WTC11 (cell line): ENCODE measurements around the gene SLC23A1. TPM values are rescaled to one million over a fixed set of nuclear protein-coding genes. Genes with fewer than 3 reads are reported as not detected.

Experiments used
- ATAC-seq: fragments of 200-7000 bp; cut with Tn5 transposase; 2 replicates; pipeline ENCODE4 v1.10.0; 2021; ENCODE audit warnings: mild to moderate bottlenecking, moderate library complexity
- CTCF ChIA-PET: fragments of 300-600 bp; sonication (Branson Sonifier 250); formaldehyde crosslinking; loops from one replicate; lab custom pipeline; 2021; ENCODE audit warnings: antibody characterized with exemption; lab: Charles Lee
- POLR2A ChIA-PET: fragments of 350-600 bp; sonication (Branson Sonifier 250); formaldehyde crosslinking; loops from one replicate; lab custom pipeline; 2021; ENCODE audit warnings: antibody characterized with exemption; lab: Charles Lee
- DNase-seq: peaks from one replicate; pipeline ENCODE4 v3.0.0; 2021; ENCODE audit warnings: low spot score
- H3K27ac Mint-ChIP-seq: 2 replicates; pipeline ENCODE4 v1.8.0; 2021; ENCODE audit warnings: mixed read lengths
- H3K27me3 Mint-ChIP-seq: 2 replicates; pipeline ENCODE4 v1.8.0; 2021; ENCODE audit warnings: low read depth, mild to moderate bottlenecking, moderate library complexity, mixed read lengths
- H3K36me3 Mint-ChIP-seq: 2 replicates; pipeline ENCODE4 v1.8.0; 2021; ENCODE audit warnings: mixed read lengths
- H3K4me1 Mint-ChIP-seq: 2 replicates; pipeline ENCODE4 v1.8.0; 2022; ENCODE audit warnings: mixed read lengths
- H3K4me3 Mint-ChIP-seq: 2 replicates; pipeline ENCODE4 v1.8.0; 2021; ENCODE audit warnings: mild to moderate bottlenecking, moderate library complexity, mixed read lengths
- H3K9me3 Mint-ChIP-seq: 2 replicates; pipeline ENCODE4 v1.8.0; 2021; ENCODE audit warnings: mixed read lengths
- EMX1 ChIP-seq: fragments of 250-450 bp; sonication (Bioruptor Pico); IDR thresholded peaks from 2 replicates; pipeline ENCODE4 v1.8.0; 2021; ENCODE audit warnings: mild to moderate bottlenecking
- ESRRA ChIP-seq: sonication (generic); formaldehyde crosslinking; IDR thresholded peaks from 2 replicates; pipeline ENCODE4 v1.8.1; 2022; ENCODE audit warnings: mild to moderate bottlenecking, missing genetic modification reagents, borderline replicate concordance
- FOXJ3 ChIP-seq: sonication (generic); formaldehyde crosslinking; IDR thresholded peaks from 2 replicates; pipeline ENCODE4 v1.9.0; 2021; ENCODE audit warnings: missing genetic modification reagents, mild to moderate bottlenecking, borderline replicate concordance
- FOXP4 ChIP-seq: sonication (generic); formaldehyde crosslinking; IDR thresholded peaks from 2 replicates; pipeline ENCODE4 v1.8.0; 2022; ENCODE audit warnings: mild to moderate bottlenecking, missing genetic modification reagents
- GTF2I ChIP-seq: fragments of 250-450 bp; sonication (Bioruptor Pico); conservative IDR thresholded peaks from 2 replicates; pipeline ENCODE4 v1.4.0; 2021; ENCODE audit warnings: mild to moderate bottlenecking
- MAX ChIP-seq: sonication (generic); formaldehyde crosslinking; IDR thresholded peaks from 2 replicates; pipeline ENCODE4 v1.8.0; 2022; ENCODE audit warnings: mild to moderate bottlenecking, missing genetic modification reagents
- NR1H2 ChIP-seq: sonication (generic); formaldehyde crosslinking; IDR thresholded peaks from 2 replicates; pipeline ENCODE4 v1.9.0; 2021; ENCODE audit warnings: mild to moderate bottlenecking, moderate library complexity, missing genetic modification reagents
- SOX15 ChIP-seq: fragments of 250-450 bp; sonication (Bioruptor Pico); IDR thresholded peaks from 2 replicates; pipeline ENCODE4 v1.9.0; 2021; ENCODE audit warnings: mild to moderate bottlenecking
- SP1 ChIP-seq: sonication (generic); formaldehyde crosslinking; conservative IDR thresholded peaks from 2 replicates; pipeline ENCODE4 v1.8.1; 2022; ENCODE audit warnings: missing genetic modification reagents
- TCF7 ChIP-seq: sonication (generic); formaldehyde crosslinking; IDR thresholded peaks from 2 replicates; pipeline ENCODE4 v1.8.0; 2022; ENCODE audit warnings: mild to moderate bottlenecking, low read depth, missing genetic modification reagents, moderate library complexity
- ZNF138 ChIP-seq: sonication (generic); formaldehyde crosslinking; conservative IDR thresholded peaks from 2 replicates; pipeline ENCODE4 v1.8.1; 2022; ENCODE audit warnings: mild to moderate bottlenecking, moderate library complexity, missing genetic modification reagents
- ZNF263 ChIP-seq: sonication (generic); formaldehyde crosslinking; IDR thresholded peaks from 2 replicates; pipeline ENCODE4 v1.8.1; 2022; ENCODE audit warnings: low read depth, mild to moderate bottlenecking, moderate library complexity, missing genetic modification reagents
- ZNF396 ChIP-seq: fragments of 250-450 bp; sonication (Bioruptor Pico); IDR thresholded peaks from 2 replicates; pipeline ENCODE4 v1.8.0; 2021; ENCODE audit warnings: mild to moderate bottlenecking, moderate library complexity, borderline replicate concordance
- total RNA-seq: library from RNA; stranded (reverse); gene quantifications from 3 replicates; pipeline ENCODE4 v1.2.3, GENCODE V29; 2021
- TF ChIP-seq, protein P1 (sequence below): sonication (generic); formaldehyde crosslinking; IDR thresholded peaks from 2 replicates; pipeline ENCODE4 v1.8.0; 2022; ENCODE audit warnings: mild to moderate bottlenecking, missing genetic modification reagents
- TF ChIP-seq, protein P2 (sequence below): sonication (generic); formaldehyde crosslinking; IDR thresholded peaks from 2 replicates; pipeline ENCODE4 v1.8.1; 2023; ENCODE audit warnings: mild to moderate bottlenecking, missing genetic modification reagents, moderate library complexity
- TF ChIP-seq, protein P3 (sequence below): sonication (generic); formaldehyde crosslinking; IDR thresholded peaks from 2 replicates; pipeline ENCODE4 v1.8.0; 2022; ENCODE audit warnings: missing genetic modification reagents
- TF ChIP-seq, protein P4 (sequence below): sonication (generic); formaldehyde crosslinking; IDR thresholded peaks from 2 replicates; pipeline ENCODE4 v1.8.1; 2022; ENCODE audit warnings: mild to moderate bottlenecking, moderate library complexity, missing genetic modification reagents
- TF ChIP-seq, protein P5 (sequence below): sonication (generic); formaldehyde crosslinking; IDR thresholded peaks from 2 replicates; pipeline ENCODE4 v1.8.1; 2022; ENCODE audit warnings: low read depth, missing genetic modification reagents, borderline replicate concordance

Gene SLC23A1
- total RNA-seq, 1 experiment from 2014 or later: not detected

DNA sequence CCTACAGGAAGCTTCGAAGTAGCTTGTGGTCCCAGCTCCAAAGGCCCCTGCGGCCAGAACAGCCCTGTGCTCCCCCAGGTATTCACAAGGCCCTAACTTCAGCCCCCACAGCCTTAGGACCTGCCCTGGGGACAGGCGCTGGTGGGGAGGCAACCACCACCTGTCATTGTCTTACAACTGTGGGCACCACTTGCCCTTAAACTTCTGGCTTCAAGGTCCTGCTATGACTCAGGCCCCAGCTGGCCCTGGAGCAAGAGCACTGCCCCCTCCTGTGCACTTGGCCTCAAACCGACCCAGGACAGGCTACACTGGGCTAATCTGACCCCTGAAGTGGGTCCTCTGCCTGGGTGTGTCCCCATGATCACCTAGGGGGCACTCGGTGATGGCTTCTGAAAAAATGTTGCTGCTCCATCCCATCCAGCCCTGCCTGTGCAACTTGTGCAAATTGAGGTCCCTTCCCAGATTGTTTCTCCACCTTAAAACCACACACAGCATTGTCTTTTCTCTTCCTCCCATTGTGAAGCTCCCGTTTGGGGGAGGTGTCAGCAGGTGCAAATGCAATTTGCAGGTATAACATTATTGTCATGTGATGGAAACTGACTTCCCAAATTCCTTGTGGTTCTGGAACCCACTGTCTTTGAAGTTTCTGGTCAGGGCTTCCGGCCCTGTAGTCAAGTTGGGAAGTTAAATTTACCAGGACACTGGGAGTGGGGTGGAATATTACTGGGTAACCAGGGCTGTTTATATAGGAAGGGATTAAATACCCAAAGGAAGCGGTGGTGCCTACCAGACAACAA, 12.9 kb upstream of the SLC23A1 start:
- H3K27ac Mint-ChIP-seq: no peak overlapping the region
- H3K27me3 Mint-ChIP-seq: peaks cover 39% of the 10 kb centered on the region
- CTCF ChIA-PET: interaction anchor here (0.6 to 5.6 kb wide), 6 partner anchors 26 to 848 kb away, joined by 3 to 19 read pairs (median 3); partner anchors contain the start of gene PAIP2
- H3K4me3 Mint-ChIP-seq: peak overlapping the region; percentile 66
- peaks cover 28% of the 10 kb centered on the region for H3K4me1 Mint-ChIP-seq
- no peaks in the 10 kb centered on the region for H3K9me3 Mint-ChIP-seq
- no peak for DNase-seq
- TF ChIP-seq NR1H2 (CRISPR knock-in tag) (no peak), FOXP4 (CRISPR knock-in tag) (no peak), ESRRA (no peak), GTF2I (no peak)
- TF ChIP-seq, protein P1, sequence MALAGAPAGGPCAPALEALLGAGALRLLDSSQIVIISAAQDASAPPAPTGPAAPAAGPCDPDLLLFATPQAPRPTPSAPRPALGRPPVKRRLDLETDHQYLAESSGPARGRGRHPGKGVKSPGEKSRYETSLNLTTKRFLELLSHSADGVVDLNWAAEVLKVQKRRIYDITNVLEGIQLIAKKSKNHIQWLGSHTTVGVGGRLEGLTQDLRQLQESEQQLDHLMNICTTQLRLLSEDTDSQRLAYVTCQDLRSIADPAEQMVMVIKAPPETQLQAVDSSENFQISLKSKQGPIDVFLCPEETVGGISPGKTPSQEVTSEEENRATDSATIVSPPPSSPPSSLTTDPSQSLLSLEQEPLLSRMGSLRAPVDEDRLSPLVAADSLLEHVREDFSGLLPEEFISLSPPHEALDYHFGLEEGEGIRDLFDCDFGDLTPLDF (CRISPR knock-in tag): no peak
- TF ChIP-seq, protein P2, sequence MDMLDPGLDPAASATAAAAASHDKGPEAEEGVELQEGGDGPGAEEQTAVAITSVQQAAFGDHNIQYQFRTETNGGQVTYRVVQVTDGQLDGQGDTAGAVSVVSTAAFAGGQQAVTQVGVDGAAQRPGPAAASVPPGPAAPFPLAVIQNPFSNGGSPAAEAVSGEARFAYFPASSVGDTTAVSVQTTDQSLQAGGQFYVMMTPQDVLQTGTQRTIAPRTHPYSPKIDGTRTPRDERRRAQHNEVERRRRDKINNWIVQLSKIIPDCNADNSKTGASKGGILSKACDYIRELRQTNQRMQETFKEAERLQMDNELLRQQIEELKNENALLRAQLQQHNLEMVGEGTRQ: no peak
- TF ChIP-seq, all 79 proteins: peak for 0
- POLR2A ChIA-PET: interaction anchor here (1.8 kb wide), 1 partner anchor 8 kb away, joined by 4 read pairs; the partner anchor contains the start of gene SPATA24
- ATAC-seq: no peak
- H3K36me3 Mint-ChIP-seq: peaks cover 14% of the 10 kb centered on the region

GRCh38 chr5:139394654-139395566, 11.8 kb upstream of the SLC23A1 start, which contains the start of gene PROB1:
Gene PROB1 (minus strand): TSS chr5:139395104. CDS start chr5:139395081, 23 bp downstream.
- POLR2A ChIA-PET: interaction anchor here (1.8 kb wide), 1 partner anchor 9 kb away, joined by 4 read pairs; the partner anchor contains the start of gene SPATA24
- peaks cover 28% of the 10 kb centered on the region for H3K4me1 Mint-ChIP-seq
- H3K27ac Mint-ChIP-seq: no peak within 1 kb of the TSS
- peaks cover 13% of the 10 kb centered on the region for H3K36me3 Mint-ChIP-seq
- ATAC-seq: peak; percentile 0; the same call in 1 of the 2 replicates
- H3K9me3 Mint-ChIP-seq: no peaks in the 10 kb centered on the region
- peak within 1 kb of the TSS; percentile 87 for H3K4me3 Mint-ChIP-seq
- CTCF ChIA-PET: interaction anchor here (0.6 to 5.6 kb wide), 4 partner anchors 8 to 201 kb away, joined by 3 to 31 read pairs (median 11); partner anchors contain the start of genes PAIP2 and SPATA24
- peaks cover 39% of the 10 kb centered on the region for H3K27me3 Mint-ChIP-seq
- no peak for DNase-seq
- TF ChIP-seq ZNF396: no peak
- TF ChIP-seq, protein P3, sequence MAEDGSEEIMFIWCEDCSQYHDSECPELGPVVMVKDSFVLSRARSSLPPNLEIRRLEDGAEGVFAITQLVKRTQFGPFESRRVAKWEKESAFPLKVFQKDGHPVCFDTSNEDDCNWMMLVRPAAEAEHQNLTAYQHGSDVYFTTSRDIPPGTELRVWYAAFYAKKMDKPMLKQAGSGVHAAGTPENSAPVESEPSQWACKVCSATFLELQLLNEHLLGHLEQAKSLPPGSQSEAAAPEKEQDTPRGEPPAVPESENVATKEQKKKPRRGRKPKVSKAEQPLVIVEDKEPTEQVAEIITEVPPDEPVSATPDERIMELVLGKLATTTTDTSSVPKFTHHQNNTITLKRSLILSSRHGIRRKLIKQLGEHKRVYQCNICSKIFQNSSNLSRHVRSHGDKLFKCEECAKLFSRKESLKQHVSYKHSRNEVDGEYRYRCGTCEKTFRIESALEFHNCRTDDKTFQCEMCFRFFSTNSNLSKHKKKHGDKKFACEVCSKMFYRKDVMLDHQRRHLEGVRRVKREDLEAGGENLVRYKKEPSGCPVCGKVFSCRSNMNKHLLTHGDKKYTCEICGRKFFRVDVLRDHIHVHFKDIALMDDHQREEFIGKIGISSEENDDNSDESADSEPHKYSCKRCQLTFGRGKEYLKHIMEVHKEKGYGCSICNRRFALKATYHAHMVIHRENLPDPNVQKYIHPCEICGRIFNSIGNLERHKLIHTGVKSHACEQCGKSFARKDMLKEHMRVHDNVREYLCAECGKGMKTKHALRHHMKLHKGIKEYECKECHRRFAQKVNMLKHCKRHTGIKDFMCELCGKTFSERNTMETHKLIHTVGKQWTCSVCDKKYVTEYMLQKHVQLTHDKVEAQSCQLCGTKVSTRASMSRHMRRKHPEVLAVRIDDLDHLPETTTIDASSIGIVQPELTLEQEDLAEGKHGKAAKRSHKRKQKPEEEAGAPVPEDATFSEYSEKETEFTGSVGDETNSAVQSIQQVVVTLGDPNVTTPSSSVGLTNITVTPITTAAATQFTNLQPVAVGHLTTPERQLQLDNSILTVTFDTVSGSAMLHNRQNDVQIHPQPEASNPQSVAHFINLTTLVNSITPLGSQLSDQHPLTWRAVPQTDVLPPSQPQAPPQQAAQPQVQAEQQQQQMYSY (CRISPR knock-in tag): peak; percentile 53; the same call in 1 of the 2 replicates
- TF ChIP-seq SOX15: no peak
- peak; percentile 18; the same call in 1 of the 2 replicates for TF ChIP-seq FOXP4 (CRISPR knock-in tag)
- no peak for TF ChIP-seq EMX1 (CRISPR knock-in tag)
- TF ChIP-seq ZNF263 (CRISPR knock-in tag): 0 out of 2 replicates have a peak, but pooled peaks have one; percentile 18
- no peak for TF ChIP-seq TCF7 (CRISPR knock-in tag)
- TF ChIP-seq, protein P4, sequence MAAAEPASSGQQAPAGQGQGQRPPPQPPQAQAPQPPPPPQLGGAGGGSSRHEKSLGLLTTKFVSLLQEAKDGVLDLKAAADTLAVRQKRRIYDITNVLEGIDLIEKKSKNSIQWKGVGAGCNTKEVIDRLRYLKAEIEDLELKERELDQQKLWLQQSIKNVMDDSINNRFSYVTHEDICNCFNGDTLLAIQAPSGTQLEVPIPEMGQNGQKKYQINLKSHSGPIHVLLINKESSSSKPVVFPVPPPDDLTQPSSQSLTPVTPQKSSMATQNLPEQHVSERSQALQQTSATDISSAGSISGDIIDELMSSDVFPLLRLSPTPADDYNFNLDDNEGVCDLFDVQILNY (CRISPR knock-in tag): 0 out of 2 replicates have a peak, but pooled peaks have one; percentile 2
- TF ChIP-seq, protein P5, sequence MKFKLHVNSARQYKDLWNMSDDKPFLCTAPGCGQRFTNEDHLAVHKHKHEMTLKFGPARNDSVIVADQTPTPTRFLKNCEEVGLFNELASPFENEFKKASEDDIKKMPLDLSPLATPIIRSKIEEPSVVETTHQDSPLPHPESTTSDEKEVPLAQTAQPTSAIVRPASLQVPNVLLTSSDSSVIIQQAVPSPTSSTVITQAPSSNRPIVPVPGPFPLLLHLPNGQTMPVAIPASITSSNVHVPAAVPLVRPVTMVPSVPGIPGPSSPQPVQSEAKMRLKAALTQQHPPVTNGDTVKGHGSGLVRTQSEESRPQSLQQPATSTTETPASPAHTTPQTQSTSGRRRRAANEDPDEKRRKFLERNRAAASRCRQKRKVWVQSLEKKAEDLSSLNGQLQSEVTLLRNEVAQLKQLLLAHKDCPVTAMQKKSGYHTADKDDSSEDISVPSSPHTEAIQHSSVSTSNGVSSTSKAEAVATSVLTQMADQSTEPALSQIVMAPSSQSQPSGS (CRISPR knock-in tag): no peak
- no peak for TF ChIP-seq ZNF138 (CRISPR knock-in tag)
- peak; percentile 6; the same call in 1 of the 2 replicates for TF ChIP-seq MAX (CRISPR knock-in tag)
- TF ChIP-seq SP1: peak; percentile 28; the same call in 1 of the 2 replicates
- TF ChIP-seq FOXJ3 (CRISPR knock-in tag): no peak
